IPS-18c (cell line): ENCODE measurements around the gene NUMB.

ENCODE experiments used
- H3K4me3 ChIP-seq: 2 replicates; pipeline ENCODE4 v1.7.0; 2013; ENCODE audit warnings: low read depth, mild to moderate bottlenecking, low read length, moderate library complexity; ENCODE audit not compliant: insufficient read depth
- H3K9me3 ChIP-seq: one replicate; pipeline ENCODE4 v1.6.1; 2013; ENCODE audit warnings: mild to moderate bottlenecking, low read length, moderate library complexity; ENCODE audit not compliant: control insufficient read depth, insufficient read depth

NUMB gene

GRCh38 chr14:73458183-73458976, at the start of gene NUMB:
Gene NUMB, minus strand, starts transcription at chr14:73458546. Its CDS starts 102,795 bp downstream, at chr14:73355751.
- no peaks in the 10 kb centered on the region for H3K9me3 ChIP-seq
- H3K4me3 ChIP-seq: peak within 1 kb of the TSS; percentile 91

- Histone ChIP-seq H3K4me3 (no peak overlapping the region), H3K9me3 (no peaks in the 10 kb centered on the region)
These were observed 45.3 kb upstream of the NUMB start for GRCh38 chr14:73503648-73504047.

GRCh38 chr14:73502017-73502619, 43.8 kb upstream of the NUMB start:
- Histone ChIP-seq H3K4me3 (no peak overlapping the region), H3K9me3 (no peaks in the 10 kb centered on the region)

GRCh38 chr14:73500360-73500759, 42.0 kb upstream of the NUMB start:
- H3K4me3 ChIP-seq: no peak overlapping the region
- no peaks in the 10 kb centered on the region for H3K9me3 ChIP-seq

GRCh38 chr14:73494593-73494992, 36.2 kb upstream of the NUMB start:
- Histone ChIP-seq H3K4me3 (no peak overlapping the region), H3K9me3 (no peaks in the 10 kb centered on the region)

- H3K4me3 ChIP-seq: peak overlapping the region; percentile 73; the same call in 1 of the 2 replicates
- no peaks in the 10 kb centered on the region for H3K9me3 ChIP-seq
These were observed 34.3 kb upstream of the NUMB start for GRCh38 chr14:73492670-73493069.

- H3K9me3 ChIP-seq: no peaks in the 10 kb centered on the region
- peak overlapping the region; percentile 73 for H3K4me3 ChIP-seq
These were observed 33.8 kb upstream of the NUMB start for GRCh38 chr14:73492043-73492552.

GRCh38 chr14:73491256-73492042, 33.1 kb upstream of the NUMB start:
- peak overlapping the region; percentile 73 for H3K4me3 ChIP-seq

GRCh38 chr14:73489481-73490175, 31.3 kb upstream of the NUMB start:
- H3K4me3 ChIP-seq: no peak overlapping the region
- H3K9me3 ChIP-seq: no peaks in the 10 kb centered on the region

More at GRCh38 chr14:73491256-73492042, 33.1 kb upstream of the NUMB start:
- no peaks in the 10 kb centered on the region for H3K9me3 ChIP-seq

GRCh38 chr14:73478684-73479083, 20.3 kb upstream of the NUMB start:
- Histone ChIP-seq H3K4me3 (no peak overlapping the region), H3K9me3 (no peaks in the 10 kb centered on the region)

- Histone ChIP-seq H3K4me3 (no peak overlapping the region), H3K9me3 (no peaks in the 10 kb centered on the region)
These were observed 19.4 kb upstream of the NUMB start for GRCh38 chr14:73477618-73478266.

- Histone ChIP-seq H3K9me3 (no peaks in the 10 kb centered on the region), H3K4me3 (no peak overlapping the region)
These were observed 18.1 kb upstream of the NUMB start for GRCh38 chr14:73476451-73476931.

GRCh38 chr14:73474952-73475351, 16.6 kb upstream of the NUMB start:
- no peak overlapping the region for H3K4me3 ChIP-seq
- no peaks in the 10 kb centered on the region for H3K9me3 ChIP-seq

- no peak overlapping the region for H3K4me3 ChIP-seq
- H3K9me3 ChIP-seq: no peaks in the 10 kb centered on the region
These were observed 14.1 kb upstream of the NUMB start for GRCh38 chr14:73472185-73473114.

GRCh38 chr14:73471582-73472184, 13.3 kb upstream of the NUMB start:
- no peaks in the 10 kb centered on the region for H3K9me3 ChIP-seq
- H3K4me3 ChIP-seq: no peak overlapping the region
